Hematopoietic multipotent progenitor cell treated with erythropoietin and hydrocortisone succinate and interleukin-3 and kit ligand, for 17 days (in vitro differentiated cells): ENCODE measurements around the gene NAPG.
"Not testable (repeated sequence)": the region's sequence is repeated elsewhere in the genome, so short reads cannot be mapped to it uniquely, and the experiment has no call there.

Source experiments
- DNase-seq: peaks from one replicate; pipeline ENCODE4 v3.0.0-alpha.2; 2015; ENCODE audit warnings: low spot score

Gene NAPG

DNA sequence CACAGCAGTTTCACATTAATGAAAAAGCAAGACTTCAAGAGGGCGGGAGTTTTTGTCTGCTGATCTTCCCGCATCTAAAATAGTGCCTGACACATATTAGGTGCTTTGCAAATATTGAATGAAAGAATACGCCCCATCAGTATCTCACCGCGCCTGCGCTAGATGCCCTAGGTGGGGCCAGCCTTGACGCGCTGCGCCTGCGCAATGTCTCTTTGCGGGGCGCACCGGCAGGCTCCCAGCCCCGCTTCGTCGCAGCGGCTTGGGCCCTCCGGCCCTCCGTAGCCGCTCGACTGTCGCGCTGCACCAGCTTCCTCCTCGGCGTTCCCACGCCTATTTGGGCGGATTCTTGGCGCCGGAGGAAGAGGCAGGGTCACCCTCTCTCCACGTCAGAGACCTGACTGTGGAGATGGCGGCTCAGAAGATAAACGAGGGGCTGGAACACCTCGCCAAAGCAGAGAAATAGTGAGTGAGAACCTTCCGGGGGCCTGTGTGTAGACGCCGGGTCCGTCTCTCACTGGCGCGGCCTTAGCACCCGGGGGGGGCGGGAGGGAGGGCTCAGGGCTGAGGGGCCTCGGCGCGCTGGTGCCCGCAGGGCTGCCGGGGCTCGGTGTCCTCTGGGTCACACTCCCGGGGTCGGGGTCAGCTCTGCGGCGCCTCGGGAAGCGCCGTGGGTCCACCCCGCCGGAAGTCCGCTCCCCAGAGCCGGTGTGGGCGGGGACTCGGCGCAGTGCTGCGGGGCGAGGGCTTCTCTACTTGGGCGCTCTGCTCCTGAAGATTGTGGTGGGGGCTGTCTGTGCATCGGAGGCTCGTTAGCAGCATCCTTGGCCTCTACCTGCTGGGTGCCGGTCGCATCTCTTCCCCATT is at the start of gene NAPG:
TSS of gene NAPG (plus strand) at position 331 of the 864 bp plus-strand sequence. CDS start at position 407, 76 bp downstream.
- DNase-seq, result peak; percentile 95

GRCh38 chr18:10476338-10476791 is 49.5 kb upstream of the NAPG start:
- DNase-seq, result no peak

DNA sequence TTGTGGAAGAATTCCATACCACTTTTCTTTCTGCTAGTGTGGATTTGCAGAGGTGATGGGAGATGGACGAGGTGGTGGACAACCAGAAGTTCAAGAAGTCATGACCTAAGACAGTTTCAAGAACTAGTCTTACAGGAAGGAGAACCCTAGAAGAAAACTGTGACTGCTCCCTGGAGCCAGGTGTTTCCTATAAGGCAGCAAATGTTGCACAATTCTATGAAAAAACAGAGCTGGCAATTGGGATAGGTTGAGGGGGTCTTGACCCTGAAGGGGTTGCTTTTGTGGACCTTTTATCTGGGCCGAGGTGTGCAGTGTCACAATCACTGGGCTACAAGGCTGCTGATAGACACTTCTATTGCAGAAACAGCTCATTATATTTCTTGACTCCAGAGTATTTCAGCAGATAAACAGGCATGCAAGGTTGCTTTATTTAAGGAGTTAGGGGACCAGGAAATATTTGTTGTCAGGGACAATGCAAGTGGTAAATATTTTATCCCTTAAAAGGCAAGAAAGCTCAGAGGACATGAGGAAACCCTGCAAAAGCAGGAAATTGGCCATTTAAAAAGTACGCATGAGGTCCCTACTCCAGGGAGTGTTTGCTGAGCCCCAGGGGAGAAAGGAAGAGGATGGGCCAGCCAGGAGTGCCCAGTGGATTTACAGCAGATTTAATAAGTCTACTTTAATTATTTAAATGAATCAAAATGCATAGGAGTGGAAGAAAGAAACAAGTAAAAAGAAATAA is 48.5 kb upstream of the NAPG start:
- no peak for DNase-seq

DNA sequence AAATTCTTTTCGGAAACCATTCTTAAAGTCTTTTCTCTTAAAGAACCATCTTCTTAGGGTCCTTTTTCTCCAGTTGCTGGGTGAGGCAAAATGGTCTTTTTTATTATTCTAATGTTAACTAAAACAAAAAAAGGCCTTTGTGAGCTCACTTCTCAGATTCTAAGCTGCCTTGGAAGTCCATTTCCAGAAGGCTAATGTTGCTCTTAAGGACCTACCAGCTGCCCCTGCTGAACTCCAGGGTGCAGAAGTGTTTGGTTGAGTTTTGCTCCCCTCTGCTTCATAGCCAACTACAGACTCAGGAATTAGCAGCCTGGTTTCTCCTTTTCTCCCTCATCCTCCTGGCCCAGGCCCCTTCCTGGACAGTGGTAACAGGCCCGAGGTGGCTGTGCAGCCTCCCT is 48.0 kb upstream of the NAPG start:
- DNase-seq, result no peak

- no peak for DNase-seq
These were observed 44.0 kb upstream of the NAPG start for GRCh38 chr18:10481831-10482230.

GRCh38 chr18:10482363-10482984 is 43.4 kb upstream of the NAPG start:
- DNase-seq, result no peak

DNA sequence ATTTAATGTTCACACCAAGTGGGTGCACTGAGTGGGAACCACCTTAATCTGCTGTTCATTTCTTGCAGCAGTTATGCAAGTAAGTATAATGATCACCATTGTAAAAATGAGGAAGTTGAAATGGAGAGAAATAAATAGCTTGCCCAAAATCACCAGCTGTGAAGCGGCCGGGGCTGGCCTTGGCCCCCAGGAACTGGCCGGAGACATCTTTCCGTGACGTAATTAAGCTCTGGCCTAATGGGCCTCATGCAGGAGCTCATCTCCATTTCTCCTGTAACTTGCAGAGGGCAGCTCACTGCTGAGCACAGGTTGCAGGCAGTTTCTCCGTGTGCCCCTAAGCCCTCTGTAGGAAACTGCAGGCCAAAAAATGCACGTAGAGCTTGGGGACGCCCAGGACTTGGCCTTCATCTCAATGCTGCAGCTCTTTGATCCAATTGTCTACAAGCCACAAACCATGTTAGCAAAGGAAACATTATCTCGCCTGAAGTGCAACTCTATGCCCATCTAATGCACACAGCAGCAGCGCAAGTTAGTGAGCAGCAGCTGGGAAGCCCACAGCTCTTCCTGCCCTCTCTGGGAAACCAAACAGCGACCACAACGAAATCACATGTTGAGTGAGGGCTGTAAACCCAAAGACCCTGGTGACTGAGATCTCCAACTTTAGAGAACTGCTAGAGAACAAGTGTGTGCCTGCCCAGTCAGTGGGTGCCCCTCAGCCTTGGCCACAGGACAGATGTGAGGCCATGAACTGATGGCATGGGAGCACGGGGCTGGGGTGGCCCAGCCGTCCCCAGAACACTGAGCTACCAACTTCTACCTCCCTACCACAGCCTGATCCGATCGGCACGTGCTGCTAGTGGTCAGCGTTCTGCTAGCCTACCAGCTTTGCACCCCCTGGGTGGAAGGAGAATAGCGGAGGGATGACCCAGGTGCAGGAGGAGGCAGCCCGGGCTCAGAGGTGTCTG is 42.6 kb upstream of the NAPG start:
- no peak for DNase-seq

DNA sequence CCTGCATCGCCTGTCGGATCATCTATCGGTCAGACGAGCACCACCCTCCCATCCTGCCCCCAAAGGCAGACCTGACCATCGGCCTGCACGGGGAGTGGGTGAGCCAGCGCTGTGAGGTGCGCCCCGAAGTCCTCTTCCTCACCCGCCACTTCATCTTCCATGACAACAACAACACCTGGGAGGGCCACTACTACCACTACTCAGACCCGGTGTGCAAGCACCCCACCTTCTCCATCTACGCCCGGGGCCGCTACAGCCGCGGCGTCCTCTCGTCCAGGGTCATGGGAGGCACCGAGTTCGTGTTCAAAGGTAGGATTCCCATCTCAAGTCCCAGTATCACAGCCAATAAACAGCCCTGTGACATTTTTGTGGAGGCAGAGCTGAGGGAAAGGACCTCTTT is 40.4 kb upstream of the NAPG start:
- DNase-seq, result no peak

GRCh38 chr18:10486362-10486761 is 39.5 kb upstream of the NAPG start:
- DNase-seq, result no peak

GRCh38 chr18:10487154-10487553 is 38.7 kb upstream of the NAPG start:
- DNase-seq, result no peak

DNA sequence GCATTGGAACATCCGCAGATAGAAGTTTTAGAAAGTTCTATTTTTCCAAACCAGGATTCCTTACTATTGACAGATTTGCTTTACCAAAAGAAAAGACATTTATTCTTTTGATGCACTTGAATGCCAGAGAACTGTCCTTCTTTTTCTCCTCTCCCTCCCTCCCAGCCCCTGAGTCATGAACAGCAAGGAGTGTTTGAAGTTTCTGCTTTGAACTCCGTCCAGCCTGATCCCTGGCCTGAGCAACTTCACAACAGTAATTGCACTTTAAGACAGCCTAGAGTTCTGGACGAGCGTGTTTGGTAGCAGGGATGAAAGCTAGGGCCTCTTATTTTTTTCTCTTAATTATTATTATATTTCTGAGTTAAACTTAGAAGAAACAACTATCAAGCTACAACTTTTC is 37.8 kb upstream of the NAPG start:
- DNase-seq, result no peak

DNA sequence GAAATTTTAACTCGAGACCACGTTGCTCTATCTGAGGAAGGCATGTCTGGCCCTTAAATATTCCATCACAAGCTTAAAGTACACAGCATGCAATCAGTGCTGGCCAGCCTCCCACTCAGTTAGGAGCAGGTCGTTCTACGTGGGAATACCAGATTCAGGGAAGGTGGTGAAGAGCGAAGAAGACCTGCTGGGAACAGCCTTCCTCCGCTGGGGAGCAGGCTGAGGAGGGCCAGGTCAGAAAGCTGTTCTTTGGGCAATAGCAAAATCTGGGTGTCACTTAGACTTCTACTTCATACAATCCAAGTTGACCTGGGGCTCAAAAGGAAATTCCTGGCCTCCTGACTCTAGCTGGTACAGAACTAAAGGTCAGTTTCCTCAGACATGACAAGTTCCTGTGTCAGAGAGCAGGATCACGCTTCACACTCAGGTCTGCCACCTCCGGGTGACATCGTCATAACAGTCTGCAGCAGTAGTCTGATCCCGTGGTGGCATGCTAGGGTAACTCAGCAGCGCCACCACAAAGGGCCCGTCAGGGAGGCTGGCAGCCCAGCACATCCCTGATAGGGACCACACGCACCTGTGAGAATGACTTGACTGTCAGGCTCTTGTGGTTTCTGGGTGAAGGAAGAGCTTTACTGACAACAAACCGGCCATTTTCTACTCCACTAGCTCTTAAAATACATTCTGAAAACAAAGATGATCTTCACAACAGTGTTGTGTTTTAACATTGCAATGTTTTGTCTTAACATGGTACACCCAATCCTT is 35.2 kb upstream of the NAPG start:
- DNase-seq, result no peak

- DNase-seq, result no peak
These were observed 29.9 kb upstream of the NAPG start for GRCh38 chr18:10495936-10496335.

- no peak for DNase-seq
These were observed 28.5 kb upstream of the NAPG start for GRCh38 chr18:10497206-10497749.

- no peak for DNase-seq
These were observed 26.6 kb upstream of the NAPG start for GRCh38 chr18:10499230-10499629.

DNA sequence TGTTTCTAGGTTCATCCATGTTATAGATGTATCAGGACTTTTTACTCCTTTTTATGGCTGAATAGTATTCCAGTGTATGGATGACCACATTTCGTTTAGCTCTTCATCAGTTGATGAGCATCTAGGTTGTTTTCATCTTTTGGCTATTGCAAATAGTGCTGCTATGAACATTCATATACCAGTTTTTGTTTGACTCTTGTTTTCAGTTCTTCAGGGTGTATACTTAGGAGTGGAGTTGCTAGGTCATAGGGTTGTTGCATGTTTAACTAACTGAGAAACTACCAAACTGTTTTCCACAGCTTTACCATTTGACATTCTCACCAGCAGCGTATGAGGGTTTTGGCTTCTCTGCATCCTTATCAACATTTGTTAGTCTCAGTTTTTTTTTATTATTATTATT is 25.8 kb upstream of the NAPG start:
- no peak for DNase-seq

DNA sequence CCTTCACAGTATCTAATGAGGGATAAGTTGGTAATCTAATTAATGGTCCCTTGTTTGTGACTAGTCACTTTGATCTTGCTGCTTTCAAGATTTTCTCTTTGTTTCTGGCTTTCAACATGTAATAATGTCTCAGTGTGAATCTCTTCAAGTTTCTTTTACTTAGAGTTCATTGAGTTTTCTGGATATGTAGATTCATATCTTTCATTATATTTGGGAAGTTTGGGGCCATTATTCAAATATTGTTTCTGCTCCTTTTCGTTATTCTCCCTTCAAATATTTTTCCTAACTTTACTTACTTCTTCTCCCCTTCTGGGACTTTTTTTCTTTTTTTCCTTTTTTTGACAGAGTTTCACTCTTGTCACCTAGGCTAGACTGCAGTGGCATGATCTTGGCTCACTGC is 21.1 kb upstream of the NAPG start:
- no peak for DNase-seq

- not testable (repeated sequence) for DNase-seq
These were observed 19.9 kb upstream of the NAPG start for GRCh38 chr18:10505892-10506291.

- no peak for DNase-seq
These were observed 17.2 kb upstream of the NAPG start for GRCh38 chr18:10508591-10508990.

DNA sequence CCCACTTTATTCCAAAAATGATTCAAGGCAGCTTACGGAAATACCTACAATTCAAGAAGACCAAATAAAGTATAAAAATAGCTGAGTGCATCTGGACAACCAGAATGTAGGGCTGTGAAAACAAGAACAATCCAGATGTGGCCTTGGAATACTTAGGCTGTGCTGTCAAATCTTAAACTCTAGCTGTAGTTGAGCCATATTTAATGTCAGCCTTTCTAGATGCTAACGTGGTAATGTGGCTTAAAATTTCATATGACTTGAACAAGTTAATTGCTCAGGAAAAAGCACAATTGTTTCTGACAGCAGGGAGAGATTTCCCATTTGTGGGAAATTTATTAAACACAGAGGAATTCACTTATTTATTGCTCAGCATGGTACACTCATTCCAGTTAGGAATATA is 14.6 kb upstream of the NAPG start:
- no peak for DNase-seq

- no peak for DNase-seq
These were observed 11.7 kb upstream of the NAPG start for GRCh38 chr18:10514082-10514481.
